Mucosa of descending colon (tissue), 3 donors: Measurements from ENCODE around the gene DNAAF1. TPM values are rescaled to one million over a fixed set of nuclear protein-coding genes. Genes with fewer than 3 reads are reported as not detected.

Source experiments
- ATAC-seq: fragments of 200-7000 bp; cut with Tn5 transposase; one replicate; pipeline ENCODE4 v1.9.1; 2020; ENCODE audit warnings: mild to moderate bottlenecking, moderate library complexity
- DNase-seq, 3 donors: peaks; one replicate each; pipeline ENCODE4 v3.0.0-alpha.2; 2020
- H3K36me3 ChIP-seq: fragments of 200-600 bp; one replicate; pipeline ENCODE4 v1.8.0; 2021; ENCODE audit warnings: low read depth, mild to moderate bottlenecking
- H3K4me1 ChIP-seq: fragments of 200-600 bp; one replicate; pipeline ENCODE4 v1.8.0; 2021; ENCODE audit warnings: low read depth, mild to moderate bottlenecking
- H3K4me3 ChIP-seq: fragments of 200-600 bp; one replicate; pipeline ENCODE4 v1.8.0; 2021; ENCODE audit warnings: mild to moderate bottlenecking
- H3K9me3 ChIP-seq: fragments of 200-600 bp; one replicate; pipeline ENCODE4 v1.8.0; 2021; ENCODE audit warnings: mild to moderate bottlenecking
- intact Hi-C, 2 donors: fragments of 100-400 bp; cut with DNase I in 1 of 2; cut with micrococcal nuclease in 1 of 2; formaldehyde crosslinking; loops; one replicate each; pipeline versions ENCODE4 v1.11.0 to v1.11.1; 2022; cut with DNase I, micrococcal nuclease
- total RNA-seq, 3 donors: library from RNA; stranded (reverse); fragmentation: NEBNext Ultra II Directional in 2 of 3; extraction: Animal tissue kit (Norgen Biotek cat#: 25700) in 2 of 3; gene quantifications; one replicate each; pipeline versions ENCODE4 v1.2.1 to v1.2.4, GENCODE V29; 2021 to 2023
- TF ChIP-seq, protein P1 (sequence below): fragments of 200-600 bp; IDR thresholded peaks from one replicate; pipeline ENCODE4 v1.8.0; 2022; ENCODE audit warnings: antibody characterized with exemption, mild to moderate bottlenecking
- donor health status: DM: no; HTN: no; CAD: no; lungs with moderate emphysema.
- donor health status: DM: no; HTN: no; CAD: no.
- donor health status: DM: no; HTN: yes; CAD: no.

Gene DNAAF1
- total RNA-seq, 3 donors from 2014 or later: 0.95 TPM; not detected in 2

DNA sequence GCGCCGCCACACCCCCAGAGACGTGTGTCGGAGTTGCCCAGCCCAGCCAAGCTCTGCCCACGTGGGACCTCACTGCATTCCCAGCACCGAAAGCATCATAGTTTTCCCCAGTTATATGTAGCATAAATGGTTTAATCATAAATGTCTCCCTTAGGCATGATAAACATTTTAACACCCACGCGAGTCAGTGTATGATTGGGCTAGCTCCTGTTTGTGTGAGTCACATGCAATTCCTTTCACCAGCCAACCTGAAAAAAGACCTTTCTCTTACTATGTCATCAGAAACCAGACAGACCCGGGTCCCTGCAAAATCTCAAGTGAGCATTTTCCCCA is 32.6 kb downstream of the DNAAF1 start:
- intact Hi-C loops: no loop called here
- DNase-seq (no peak), ATAC-seq (no peak)
- Histone ChIP-seq H3K9me3 (no peaks in the 10 kb centered on the region), H3K4me3 (no peak overlapping the region), H3K36me3 (peaks cover 4% of the 10 kb centered on the region), H3K4me1 (peaks cover 4% of the 10 kb centered on the region)
- TF ChIP-seq, protein P1, sequence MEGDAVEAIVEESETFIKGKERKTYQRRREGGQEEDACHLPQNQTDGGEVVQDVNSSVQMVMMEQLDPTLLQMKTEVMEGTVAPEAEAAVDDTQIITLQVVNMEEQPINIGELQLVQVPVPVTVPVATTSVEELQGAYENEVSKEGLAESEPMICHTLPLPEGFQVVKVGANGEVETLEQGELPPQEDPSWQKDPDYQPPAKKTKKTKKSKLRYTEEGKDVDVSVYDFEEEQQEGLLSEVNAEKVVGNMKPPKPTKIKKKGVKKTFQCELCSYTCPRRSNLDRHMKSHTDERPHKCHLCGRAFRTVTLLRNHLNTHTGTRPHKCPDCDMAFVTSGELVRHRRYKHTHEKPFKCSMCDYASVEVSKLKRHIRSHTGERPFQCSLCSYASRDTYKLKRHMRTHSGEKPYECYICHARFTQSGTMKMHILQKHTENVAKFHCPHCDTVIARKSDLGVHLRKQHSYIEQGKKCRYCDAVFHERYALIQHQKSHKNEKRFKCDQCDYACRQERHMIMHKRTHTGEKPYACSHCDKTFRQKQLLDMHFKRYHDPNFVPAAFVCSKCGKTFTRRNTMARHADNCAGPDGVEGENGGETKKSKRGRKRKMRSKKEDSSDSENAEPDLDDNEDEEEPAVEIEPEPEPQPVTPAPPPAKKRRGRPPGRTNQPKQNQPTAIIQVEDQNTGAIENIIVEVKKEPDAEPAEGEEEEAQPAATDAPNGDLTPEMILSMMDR: no peak

DNA sequence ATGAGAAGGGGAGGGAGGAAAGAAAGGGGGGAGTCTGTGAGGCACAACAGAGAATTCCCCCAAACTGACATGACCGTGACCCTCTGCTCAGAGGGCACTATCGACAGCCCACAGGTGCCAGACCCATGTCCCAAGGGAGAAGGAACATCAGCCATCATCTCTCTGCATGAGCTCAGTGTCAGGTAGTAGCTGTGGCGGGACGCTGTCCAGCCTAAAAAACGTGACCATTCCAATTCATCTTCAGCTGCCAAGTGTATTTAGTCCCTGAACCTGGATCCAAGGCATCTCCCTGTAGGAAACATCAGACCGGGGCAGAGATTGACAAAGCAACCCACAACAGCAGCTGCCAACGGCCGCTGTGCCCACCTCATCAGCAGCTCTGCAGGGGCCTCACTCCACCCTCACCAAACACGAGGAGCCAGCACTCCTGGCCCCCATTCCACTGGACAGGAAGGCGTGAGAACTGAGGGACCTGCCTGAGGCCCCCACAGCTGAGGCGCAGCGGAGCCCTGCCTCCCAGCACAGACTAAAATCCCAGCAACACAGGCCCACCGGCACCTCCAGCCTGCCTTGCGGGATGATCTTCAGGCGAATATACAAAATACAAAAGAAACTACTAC is 33.1 kb downstream of the DNAAF1 start:
- TF ChIP-seq, protein P1: no peak
- no peaks in the 10 kb centered on the region for H3K9me3 ChIP-seq
- ATAC-seq (no peak), DNase-seq (no peak)
- H3K4me3 ChIP-seq: no peak overlapping the region
- peaks cover 4% of the 10 kb centered on the region for H3K4me1 ChIP-seq
- H3K36me3 ChIP-seq: peaks cover 4% of the 10 kb centered on the region
- intact Hi-C loops: no loop called here

DNA sequence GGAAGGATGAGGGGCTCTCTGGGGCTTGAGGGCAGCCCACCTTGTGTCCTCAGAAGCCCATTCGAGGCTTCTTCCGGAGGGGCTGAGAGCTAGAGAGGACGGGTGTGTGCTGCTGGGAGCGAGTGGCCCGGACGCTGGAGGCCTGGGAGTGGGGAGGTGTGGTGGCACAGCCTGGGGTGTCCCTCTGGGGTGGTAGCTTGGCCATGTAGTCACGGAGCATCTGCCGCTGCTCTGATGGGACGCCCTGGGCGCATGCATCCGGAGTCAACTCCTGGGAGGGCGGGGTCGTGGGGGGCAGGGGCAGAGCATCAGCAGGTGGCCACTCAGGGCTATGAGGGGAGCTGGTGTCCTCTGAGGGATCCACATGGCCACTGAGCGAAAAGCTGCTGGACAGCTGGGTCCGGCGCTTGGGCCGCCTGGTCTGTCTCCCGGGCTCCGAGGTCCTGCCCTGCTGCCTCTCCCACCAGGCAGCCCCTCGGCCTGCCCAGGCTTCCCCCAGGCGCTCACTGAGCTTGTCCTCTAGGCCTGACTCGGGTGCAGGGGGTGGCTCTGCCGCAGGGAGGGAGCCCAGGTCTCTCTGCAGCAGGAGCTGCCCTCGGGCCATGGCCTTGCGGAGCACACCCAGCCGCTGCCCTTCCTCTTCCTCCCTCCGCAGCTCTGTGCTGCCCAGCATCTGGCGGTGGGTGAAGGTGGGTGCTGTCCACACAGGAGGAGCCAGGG is 33.9 kb downstream of the DNAAF1 start:
- peaks cover 4% of the 10 kb centered on the region for H3K36me3 ChIP-seq
- H3K4me3 ChIP-seq: no peak overlapping the region
- DNase-seq (no peak), ATAC-seq (no peak)
- H3K9me3 ChIP-seq: no peaks in the 10 kb centered on the region
- H3K4me1 ChIP-seq: peaks cover 4% of the 10 kb centered on the region
- TF ChIP-seq, protein P1: no peak
- intact Hi-C loops: no loop called here

DNA sequence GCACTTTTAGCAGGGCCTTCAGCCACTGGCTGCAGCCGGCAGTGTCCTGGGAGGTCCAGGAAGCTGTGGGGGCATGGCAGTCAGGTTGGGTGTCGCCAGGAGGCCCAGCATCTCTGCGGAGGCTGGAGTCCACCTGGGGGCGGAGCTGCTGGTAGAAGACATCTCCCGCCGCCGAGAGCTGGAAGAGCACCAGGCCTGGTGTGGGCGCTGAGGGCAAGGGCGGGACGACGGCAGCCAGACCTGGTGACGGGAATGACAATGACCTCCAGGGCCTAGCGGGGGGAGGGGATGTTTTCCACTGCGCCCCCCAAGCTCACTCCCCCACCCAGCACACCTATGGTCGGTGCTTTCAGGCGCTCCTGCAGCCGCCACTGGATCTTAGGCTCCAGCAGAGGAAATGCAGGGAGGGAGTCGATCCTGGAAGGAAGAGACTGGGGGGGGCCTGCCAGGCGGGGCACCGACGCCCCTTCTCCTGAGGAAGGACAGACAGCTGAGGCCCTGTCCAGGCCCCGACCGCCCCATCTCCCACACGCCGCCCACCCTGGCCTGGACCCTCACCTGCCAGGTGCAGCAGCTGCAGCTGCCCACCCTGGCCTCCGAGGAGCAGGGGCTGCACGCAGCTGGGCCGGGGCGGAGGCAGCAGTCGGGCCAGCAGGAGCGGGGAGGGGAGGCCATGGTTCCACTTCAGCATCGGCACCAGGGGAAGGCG is 34.7 kb downstream of the DNAAF1 start:
- TF ChIP-seq, protein P1: no peak
- H3K4me1 ChIP-seq: peaks cover 4% of the 10 kb centered on the region
- no peak overlapping the region for H3K4me3 ChIP-seq
- intact Hi-C loops: no loop called here
- H3K9me3 ChIP-seq: no peaks in the 10 kb centered on the region
- peaks cover 4% of the 10 kb centered on the region for H3K36me3 ChIP-seq
- DNase-seq (no peak), ATAC-seq (no peak)

DNA sequence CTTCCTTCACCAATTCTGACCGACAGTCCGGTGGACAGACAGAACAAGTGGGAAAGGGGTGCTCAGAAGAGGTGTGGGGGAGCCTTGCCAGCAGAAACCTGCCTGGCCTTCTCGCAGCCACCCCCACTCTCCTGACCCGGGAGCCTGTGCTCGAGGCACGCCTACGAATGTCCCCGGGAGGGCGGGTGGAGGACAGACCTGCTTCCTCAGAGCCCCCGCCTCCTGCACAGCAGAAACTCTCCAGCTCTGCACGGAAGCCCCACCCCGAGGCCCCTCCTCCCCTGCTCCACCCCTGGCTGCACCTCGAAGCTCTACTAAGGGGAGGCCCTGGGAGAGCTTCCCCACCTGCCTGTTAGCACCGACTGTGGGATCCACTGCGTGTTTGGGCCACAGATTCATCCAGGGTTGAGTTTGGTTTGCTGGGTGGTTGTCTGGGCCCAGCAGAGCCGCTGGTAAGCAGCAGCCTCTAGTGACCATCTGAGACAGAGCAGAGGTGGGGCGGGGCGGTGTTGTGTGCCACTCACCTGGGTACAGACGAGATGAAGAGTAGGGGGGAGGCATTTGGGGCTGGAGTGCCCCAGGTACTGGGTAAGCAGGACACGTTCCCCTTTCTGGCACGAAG is 35.5 kb downstream of the DNAAF1 start:
- Histone ChIP-seq H3K4me1 (peaks cover 7% of the 10 kb centered on the region), H3K4me3 (no peak overlapping the region), H3K36me3 (peaks cover 4% of the 10 kb centered on the region), H3K9me3 (no peaks in the 10 kb centered on the region)
- DNase-seq (peak in 1 of 3 donors; percentile 38), ATAC-seq (no peak)
- TF ChIP-seq, protein P1: no peak
- intact Hi-C loops: no loop called here
